Activated CD8-positive, alpha-beta memory T cell treated with anti-CD3 and anti-CD28 coated beads for 24 hours (primary cell): ENCODE measurements around the gene LIN7B.

Experiments used
- DNase-seq: peaks from one replicate; pipeline ENCODE4 v3.0.0-alpha.2; 2020

LIN7B gene

DNA sequence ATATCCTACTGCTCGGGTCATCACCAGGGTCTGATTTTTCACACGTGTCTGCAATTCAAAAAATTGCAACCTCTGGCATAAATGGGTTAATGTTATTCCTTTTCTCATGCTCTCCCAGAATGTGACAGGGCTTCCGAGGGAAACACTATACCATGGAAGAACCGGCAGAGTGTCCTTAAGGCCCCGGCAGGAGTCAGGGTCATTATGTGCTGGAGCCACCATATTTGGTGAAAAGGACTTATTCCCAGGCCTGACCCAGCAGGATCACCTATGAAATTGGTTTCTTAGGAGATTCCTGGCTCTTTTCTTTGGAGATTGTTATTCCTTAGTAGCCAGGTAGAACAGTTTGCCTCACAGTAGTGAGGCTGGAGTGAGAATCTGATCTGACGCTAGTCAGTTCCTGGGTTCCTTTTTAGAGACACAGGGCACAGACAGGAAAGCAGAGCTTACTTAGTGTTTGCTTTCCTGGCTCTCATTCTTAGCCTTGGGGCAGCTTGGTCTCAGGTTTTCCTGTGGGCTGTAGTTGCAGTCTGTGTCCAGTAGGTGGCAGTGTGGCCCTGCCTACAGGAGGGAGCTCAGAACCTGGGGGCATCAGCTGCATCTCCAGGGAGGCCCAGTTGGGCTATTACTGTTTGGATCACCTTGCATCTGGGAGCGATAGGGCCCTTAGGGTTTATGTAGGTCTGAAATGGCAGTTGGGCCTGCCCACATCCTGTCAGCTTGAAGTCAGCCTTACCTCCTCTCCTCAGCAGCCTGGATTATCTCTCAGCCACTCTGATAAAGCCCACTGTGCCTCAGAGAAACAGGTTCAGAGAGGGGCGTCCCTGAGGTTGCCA is 16.5 kb upstream of the LIN7B start:
- DNase-seq = peak; percentile 87

DNA sequence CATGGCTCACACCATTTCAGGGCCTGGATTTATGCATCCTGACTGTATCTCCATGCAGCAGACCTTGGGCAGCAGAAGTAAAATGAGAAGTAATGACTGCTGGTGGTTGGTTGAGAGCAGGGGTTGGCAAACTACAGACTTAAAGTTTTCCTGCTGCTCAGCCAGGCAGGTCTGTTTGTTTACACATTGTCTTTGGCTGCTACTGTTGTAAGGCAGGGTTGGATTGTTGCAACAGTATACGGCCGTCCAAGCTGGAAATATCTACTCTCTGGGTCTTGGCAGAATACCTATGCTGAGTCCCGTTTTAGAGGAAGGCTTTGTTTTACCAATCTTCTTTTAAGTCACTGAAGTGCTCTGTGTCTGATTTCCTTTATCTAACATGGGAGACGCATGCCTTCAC is 15.4 kb upstream of the LIN7B start:
- DNase-seq = no peak

DNA sequence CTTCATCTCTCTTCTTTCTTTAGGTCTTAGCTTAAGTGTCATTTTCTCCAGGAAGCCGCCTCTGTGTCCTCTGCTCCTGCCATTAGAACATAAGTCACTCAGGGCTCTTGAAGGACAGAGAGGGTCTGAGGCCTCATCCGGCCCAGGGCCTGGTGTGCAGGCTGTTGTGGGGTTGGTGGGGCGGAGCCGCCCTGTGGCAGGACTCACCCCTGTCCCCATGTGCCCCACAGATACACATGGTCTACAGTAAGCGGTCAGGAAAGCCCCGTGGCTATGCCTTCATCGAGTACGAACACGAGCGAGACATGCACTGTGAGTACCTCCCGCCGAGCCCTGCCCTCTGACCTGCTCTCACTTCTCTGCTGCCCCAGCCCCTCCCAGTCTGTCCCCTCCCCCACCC is 13.0 kb upstream of the LIN7B start:
- no peak for DNase-seq

DNA sequence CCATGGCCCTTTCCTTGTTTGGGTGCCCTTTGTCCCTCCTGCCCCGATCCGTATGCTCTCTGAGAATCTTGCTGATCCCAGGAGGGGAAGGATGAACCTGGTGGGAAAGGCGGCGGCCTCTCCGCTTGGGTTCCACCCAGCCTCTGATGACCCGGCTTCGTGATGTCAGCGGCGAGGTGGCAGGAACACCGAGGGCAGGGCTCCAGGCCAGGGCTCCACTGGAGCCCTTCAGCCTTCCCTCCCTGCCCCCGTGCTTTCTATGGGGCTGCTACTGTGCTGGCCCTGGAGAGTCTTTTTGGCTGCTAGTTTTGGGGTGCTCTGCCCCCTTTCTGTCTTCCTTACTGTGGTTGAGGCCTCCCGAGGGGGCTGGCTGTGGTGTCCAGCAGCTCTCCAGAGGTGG is 11.9 kb upstream of the LIN7B start:
- DNase-seq = no peak

DNA sequence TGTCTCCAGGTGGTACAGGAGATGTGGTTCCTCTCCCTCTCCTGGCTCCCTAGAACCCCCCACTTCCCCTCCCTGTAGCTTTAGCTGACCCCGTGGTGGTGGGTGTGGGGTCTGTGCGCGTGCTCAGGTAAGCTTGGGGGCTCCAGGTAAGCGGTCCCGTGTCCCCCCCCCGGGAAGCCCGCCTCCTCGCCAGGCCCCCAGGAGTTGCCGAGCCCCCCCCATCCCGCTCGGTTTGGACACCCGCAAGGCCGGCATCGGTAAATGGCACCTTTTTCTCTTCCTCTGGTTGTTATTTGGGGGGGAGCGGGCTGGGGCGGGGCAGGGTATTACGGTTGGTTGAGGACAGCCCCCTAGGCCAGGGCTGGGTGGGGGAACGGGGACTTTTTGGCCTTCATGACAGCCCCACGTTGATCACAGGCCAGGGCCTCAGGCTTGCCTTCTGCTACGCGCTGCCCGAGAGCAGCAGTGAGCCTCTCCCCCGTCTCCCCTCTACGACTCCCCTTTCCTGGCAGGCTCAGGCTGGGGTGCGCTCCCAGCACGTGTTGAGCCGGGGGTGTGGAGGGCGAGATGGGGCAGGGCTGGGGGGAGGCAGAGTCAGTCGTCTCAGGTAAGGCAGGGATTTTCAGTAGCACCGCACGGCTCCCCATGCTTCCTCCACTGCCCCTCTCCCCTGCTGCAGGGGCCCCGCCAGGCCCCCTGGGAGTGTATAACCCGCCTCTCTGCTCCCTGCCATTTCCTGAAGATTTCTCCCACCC is 10.7 kb upstream of the LIN7B start:
- no peak for DNase-seq

GRCh38 chr19:49104229-49104864 is 9.8 kb upstream of the LIN7B start:
- DNase-seq = no peak

DNA sequence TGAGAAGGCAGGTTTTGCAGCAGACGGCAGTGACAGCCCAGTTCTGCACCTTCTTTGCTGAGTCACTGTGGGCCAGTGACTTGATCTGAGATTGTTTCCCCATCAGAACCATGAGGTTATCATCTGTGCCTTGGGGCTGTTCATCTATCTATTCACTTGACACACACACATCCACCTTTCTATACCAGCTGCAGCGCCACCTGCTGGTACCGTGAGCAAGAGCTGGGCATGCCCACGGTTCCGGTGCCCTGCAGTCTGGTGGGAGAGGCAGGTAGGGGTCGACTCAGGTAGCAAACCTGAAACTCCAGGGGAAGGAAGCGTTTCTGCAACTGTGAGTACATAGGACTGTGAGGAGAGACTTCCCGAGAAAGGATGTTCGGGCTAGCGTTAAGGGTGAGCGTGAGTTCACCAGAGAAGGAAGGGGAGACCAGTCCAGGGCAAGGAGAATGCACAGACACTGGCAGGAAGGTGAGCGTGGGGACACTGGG is 7.5 kb upstream of the LIN7B start:
- DNase-seq = peak; percentile 84

- no peak for DNase-seq
Observed at GRCh38 chr19:49107625-49108459, 6.3 kb upstream of the LIN7B start.

DNA sequence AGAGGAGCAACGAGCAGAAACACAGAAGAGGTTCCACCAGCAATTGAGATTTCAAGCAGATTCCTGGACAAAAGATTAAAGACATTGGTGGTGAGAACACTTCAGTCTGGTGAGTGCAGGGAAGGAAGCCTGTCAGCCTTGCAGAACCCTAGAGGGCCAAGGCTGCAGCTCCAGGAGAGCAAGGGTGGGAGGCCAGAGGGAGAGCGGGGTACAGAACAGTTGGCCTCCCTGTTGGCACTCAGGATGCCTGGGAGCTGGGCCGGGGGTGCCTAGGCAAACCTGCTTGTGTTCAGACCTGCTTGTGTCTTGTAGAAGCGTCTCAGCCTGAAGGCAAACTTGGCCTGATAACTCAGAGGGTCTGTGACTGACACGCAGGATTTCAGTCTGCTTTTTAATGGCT is 5.1 kb upstream of the LIN7B start:
- no peak for DNase-seq

GRCh38 chr19:49109569-49110233 is 4.5 kb upstream of the LIN7B start:
- no peak for DNase-seq

DNA sequence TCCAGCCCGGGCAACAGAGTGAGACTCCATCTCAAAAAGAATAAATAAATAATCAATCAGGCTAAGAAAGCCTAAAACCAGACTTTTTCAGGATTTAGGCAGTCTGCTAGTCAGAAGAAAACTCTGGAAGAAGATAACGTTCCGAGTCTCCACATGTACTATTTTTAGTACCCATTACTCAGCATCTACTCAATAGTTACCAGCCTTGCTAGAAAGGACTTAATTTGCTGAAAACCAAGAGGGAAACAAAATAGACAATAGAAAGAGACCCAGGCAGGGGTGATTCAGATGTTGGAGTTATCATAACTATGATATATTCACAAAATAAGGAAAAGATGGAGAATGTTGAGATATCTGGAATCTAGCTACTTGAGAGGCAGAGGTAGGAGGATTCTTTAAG is 3.6 kb upstream of the LIN7B start:
- no peak for DNase-seq

GRCh38 chr19:49111218-49111998 is 2.8 kb upstream of the LIN7B start:
- no peak for DNase-seq

DNA sequence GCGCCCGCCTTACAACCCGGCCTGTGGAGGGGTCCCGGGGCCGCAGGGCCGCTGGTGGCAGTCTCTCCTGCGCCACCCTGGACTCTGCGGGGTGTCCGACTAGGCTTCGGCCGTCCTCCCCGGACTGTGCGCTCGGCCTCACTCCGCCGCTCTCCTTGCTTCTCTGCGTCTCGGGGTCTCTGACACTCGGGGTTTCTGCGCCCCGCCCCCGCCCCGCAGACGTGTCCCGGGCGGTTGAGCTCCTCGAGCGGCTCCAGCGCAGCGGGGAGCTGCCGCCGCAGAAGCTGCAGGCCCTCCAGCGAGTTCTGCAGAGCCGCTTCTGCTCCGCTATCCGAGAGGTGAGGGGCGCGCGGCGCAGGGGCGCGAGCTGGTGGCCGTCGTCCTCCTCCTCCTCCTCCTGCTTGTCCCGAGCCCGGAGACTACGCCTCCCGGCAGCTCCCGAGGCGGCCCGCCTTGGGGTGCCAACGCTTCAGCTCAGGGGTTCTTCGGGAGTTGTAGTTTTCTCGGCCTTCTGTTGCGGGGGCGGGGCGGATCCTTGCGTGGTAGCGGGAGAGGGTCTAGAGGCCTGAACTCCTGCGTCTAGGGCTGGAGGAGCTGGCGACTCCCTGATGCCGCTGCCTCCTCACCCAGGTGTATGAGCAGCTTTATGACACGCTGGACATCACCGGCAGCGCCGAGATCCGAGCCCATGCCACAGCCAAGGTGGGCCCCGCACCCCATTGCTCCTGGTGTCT is 627 bp downstream of the LIN7B start:
- peak; percentile 81 for DNase-seq

GRCh38 chr19:49116544-49116943 is 2.4 kb downstream of the LIN7B start:
- no peak for DNase-seq

- DNase-seq = no peak
Observed at GRCh38 chr19:49117677-49118564, 3.8 kb downstream of the LIN7B start.

DNA sequence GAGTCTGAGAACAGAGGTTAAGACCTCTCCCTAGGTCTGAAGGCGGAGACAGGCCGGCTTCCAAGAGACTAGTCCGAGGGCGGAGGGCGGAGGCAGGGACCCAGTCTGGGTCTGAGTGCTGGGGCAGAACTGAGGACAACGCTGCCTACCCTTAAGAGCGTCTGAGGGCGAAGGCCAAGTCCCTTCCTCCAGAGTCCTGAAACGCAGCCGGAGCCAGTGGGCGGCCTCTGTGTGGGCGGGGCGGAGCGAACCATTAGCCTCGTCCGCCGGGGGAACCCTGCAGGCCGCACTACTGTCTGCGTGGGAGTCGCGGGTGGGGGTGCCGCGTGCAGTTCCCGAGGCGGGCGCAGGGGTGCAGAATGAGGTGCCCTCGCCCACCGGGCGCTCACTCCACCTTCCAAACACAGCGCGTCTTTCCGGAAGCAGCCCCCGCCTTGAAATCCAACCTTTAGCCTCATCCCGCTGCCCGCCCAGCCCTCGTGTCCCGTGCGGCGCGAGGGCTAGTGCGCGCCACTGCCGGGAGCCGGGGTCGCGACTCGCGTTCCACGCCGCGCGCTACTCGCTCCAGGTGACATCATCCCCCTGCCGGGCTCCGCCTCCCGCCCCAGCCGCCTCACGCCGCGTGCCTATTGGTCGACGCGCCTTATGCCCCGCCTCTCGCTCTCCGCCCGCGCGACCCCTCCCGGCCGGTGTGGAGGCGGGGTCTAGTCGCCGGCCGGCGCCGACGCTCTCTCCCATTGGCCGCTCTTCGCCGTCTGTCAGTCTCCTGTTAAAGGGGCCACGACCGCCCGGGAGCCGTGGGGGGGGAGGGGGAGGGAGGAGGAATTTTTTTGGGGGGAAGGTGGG is 4.6 kb downstream of the LIN7B start, which contains the start of gene C19orf73:
Gene C19orf73, minus strand, starts transcription at position 579 of the 846 bp plus-strand sequence. Its CDS starts 121 bp downstream, at position 458.
- peak; percentile 97 for DNase-seq

GRCh38 chr19:49119411-49120324 is 5.5 kb downstream of the LIN7B start, which contains the start of gene PPFIA3:
TSS of gene PPFIA3 (plus strand) at chr19:49119544. CDS start at chr19:49127874, 8,330 bp downstream.
- DNase-seq = peak; percentile 67
